ENCODE results near the gene KRT83. TPM values are rescaled to one million over a fixed set of nuclear protein-coding genes. Genes with fewer than 3 reads are reported as not detected.
"Not testable (repeated sequence)": the region's sequence is repeated elsewhere in the genome, so short reads cannot be mapped to it uniquely, and the experiment has no call there.

Gene KRT83
- polyA plus RNA-seq, 3 donors, result not detected

- 58 to 68% (median 64%) methylated on average over 14 of the region's 14 CpGs for WGBS, 3 donors
- H3K27ac ChIP-seq (ENCODE audit: low read depth, low read length), result no peak overlapping the region
These were observed 20.2 kb downstream of the KRT83 start for GRCh38 chr12:52300796-52301691.

- no peak overlapping the region for H3K27ac ChIP-seq (ENCODE audit: low read depth, low read length)
- 53 to 68% (median 67%) methylated on average over 4 of the region's 4 CpGs for WGBS, 3 donors
These were observed 22.5 kb downstream of the KRT83 start for GRCh38 chr12:52298677-52299190.

GRCh38 chr12:52296572-52297215 lies 24.5 kb downstream of the KRT83 start:
- WGBS, 3 donors, result 90 to 93% (median 92%) methylated on average over 5 of the region's 5 CpGs
- no peak overlapping the region for H3K27ac ChIP-seq (ENCODE audit: low read depth, low read length)

GRCh38 chr12:52295663-52296062 lies 25.5 kb downstream of the KRT83 start:
- WGBS, 3 donors, result 74 to 80% (median 77%) methylated on average over 1 of the region's 1 CpG
- H3K27ac ChIP-seq (ENCODE audit: low read depth, low read length), result no peak overlapping the region

GRCh38 chr12:52294803-52295202 lies 26.4 kb downstream of the KRT83 start:
- 19 to 35% (median 31%) methylated on average over 1 of the region's 1 CpG for WGBS, 3 donors
- no peak overlapping the region for H3K27ac ChIP-seq (ENCODE audit: low read depth, low read length)

GRCh38 chr12:52293926-52294325 lies 27.3 kb downstream of the KRT83 start:
- H3K27ac ChIP-seq (ENCODE audit: low read depth, low read length), result no peak overlapping the region

GRCh38 chr12:52291267-52291935 lies 29.8 kb downstream of the KRT83 start, which contains the start of gene KRT81:
KRT81 (minus strand) TSS chr12:52291534; CDS start chr12:52291465, 69 bp downstream.
- 52 to 60% (median 57%) methylated on average over 17 to 24 of the region's 32 CpGs for WGBS, 3 donors
- H3K27ac ChIP-seq (ENCODE audit: low read depth, low read length), result no peak within 1 kb of the TSS

More at GRCh38 chr12:52293926-52294325, 27.3 kb downstream of the KRT83 start:
- WGBS, 3 donors, result 88 to 100% (median 89%) methylated on average over 1 of the region's 1 CpG

GRCh38 chr12:52290483-52291134 lies 30.6 kb downstream of the KRT83 start:
- not testable (repeated sequence) for H3K27ac ChIP-seq (ENCODE audit: low read depth, low read length)
- WGBS, 3 donors, result no CpG with 5 or more reads among the region's 5 CpGs

- 68 to 88% (median 69%) methylated on average over 17 of the region's 17 CpGs for WGBS, 3 donors
- not testable (repeated sequence) for H3K27ac ChIP-seq (ENCODE audit: low read depth, low read length)
These were observed 33.1 kb downstream of the KRT83 start for GRCh38 chr12:52287816-52288805.

GRCh38 chr12:52286857-52287785 lies 34.1 kb downstream of the KRT83 start:
- 82 to 91% (median 89%) methylated on average over 17 to 21 of the region's 21 CpGs for WGBS, 3 donors
- H3K27ac ChIP-seq (ENCODE audit: low read depth, low read length), result not testable (repeated sequence)

- no peak overlapping the region for H3K27ac ChIP-seq (ENCODE audit: low read depth, low read length)
- 89 to 93% (median 91%) methylated on average over 24 of the region's 24 CpGs for WGBS, 3 donors
These were observed 35.2 kb downstream of the KRT83 start for GRCh38 chr12:52285851-52286530.

- 88 to 94% (median 92%) methylated on average over 2 of the region's 2 CpGs for whole genome bisulfite sequencing, 3 donors
- no peak overlapping the region for H3K27ac ChIP-seq (ENCODE audit: low read depth, low read length)
These were observed 35.9 kb downstream of the KRT83 start for GRCh38 chr12:52285172-52285745.

GRCh38 chr12:52284562-52285171 lies 36.5 kb downstream of the KRT83 start:
- 67 to 85% (median 68%) methylated on average over 4 of the region's 4 CpGs for WGBS, 3 donors
- H3K27ac ChIP-seq (ENCODE audit: low read depth, low read length), result no peak overlapping the region

GRCh38 chr12:52280796-52281560 lies 40.2 kb downstream of the KRT83 start:
- 68 to 72% (median 70%) methylated on average over 4 of the region's 4 CpGs for WGBS, 3 donors
- H3K27ac ChIP-seq (ENCODE audit: low read depth, low read length), result peak overlapping the region; percentile 73
